ENCODE results near the gene DNAJB11.
"Not testable (repeated sequence)": the region's sequence is repeated elsewhere in the genome, so short reads cannot be mapped to it uniquely, and the experiment has no call there.

DNAJB11 gene

GRCh38 chr3:186564586-186564985 lies 5.9 kb upstream of the DNAJB11 start (continued):
- TF ChIP-seq CSRNP3 (CRISPR knock-in tag; IDR thresholded peaks at IDR 0.05), result no peak

- no peak for TF ChIP-seq TSHZ2 (CRISPR knock-in tag; IDR thresholded peaks at IDR 0.05)
- TF ChIP-seq ARNTL (CRISPR knock-in tag; IDR thresholded peaks at IDR 0.05; ENCODE audit: borderline replicate concordance, low read depth), result no peak
- no peak for TF ChIP-seq ZNF70 (CRISPR knock-in tag; IDR thresholded peaks at IDR 0.05)
- no peak for TF ChIP-seq TCF4 (CRISPR knock-in tag; IDR thresholded peaks at IDR 0.05; ENCODE audit: borderline replicate concordance)
- no peak for TF ChIP-seq TOX (CRISPR knock-in tag; IDR thresholded peaks at IDR 0.05; ENCODE audit: borderline replicate concordance)
- TF ChIP-seq CSRNP3 (CRISPR knock-in tag; IDR thresholded peaks at IDR 0.05), result no peak
- no peak for TF ChIP-seq ZFP3 (CRISPR knock-in tag; IDR thresholded peaks at IDR 0.05)
- TF ChIP-seq ESRRG (CRISPR knock-in tag; IDR thresholded peaks at IDR 0.05), result no peak
- no peak for TF ChIP-seq SNAI2 (CRISPR knock-in tag; IDR thresholded peaks at IDR 0.05)
- TF ChIP-seq ZNF8 (CRISPR knock-in tag; IDR thresholded peaks at IDR 0.05), result no peak
- TF ChIP-seq OSR1 (CRISPR knock-in tag; IDR thresholded peaks at IDR 0.05), result no peak
- TF ChIP-seq CREB5 (CRISPR knock-in tag; IDR thresholded peaks at IDR 0.05; ENCODE audit: low read depth), result no peak
- TF ChIP-seq CSDC2 (CRISPR knock-in tag; IDR thresholded peaks at IDR 0.05), result no peak
- TF ChIP-seq ZFP30 (CRISPR knock-in tag; IDR thresholded peaks at IDR 0.05), result no peak
- TF ChIP-seq POU6F1 (CRISPR knock-in tag; IDR thresholded peaks at IDR 0.05; ENCODE audit: borderline replicate concordance, low read depth), result no peak
- TF ChIP-seq ISL1 (CRISPR knock-in tag; IDR thresholded peaks at IDR 0.05), result no peak
- TF ChIP-seq PATZ1 (CRISPR knock-in tag; IDR thresholded peaks at IDR 0.05; ENCODE audit: borderline replicate concordance), result no peak
- ATAC-seq, result peak; percentile 7
Measured at GRCh38 chr3:186566772-186567071, 3.8 kb upstream of the DNAJB11 start.

- 0 out of 2 replicates have a peak, but pooled peaks have one; percentile 28 for TF ChIP-seq ZFP3 (CRISPR knock-in tag; IDR thresholded peaks at IDR 0.05)
- peak; percentile 14; the same call in 1 of the 2 replicates for TF ChIP-seq TSHZ2 (CRISPR knock-in tag; IDR thresholded peaks at IDR 0.05)
- no peak for TF ChIP-seq SNAI2 (CRISPR knock-in tag; IDR thresholded peaks at IDR 0.05)
Measured at GRCh38 chr3:186567072-186567921, 3.2 kb upstream of the DNAJB11 start, which contains the start of gene TBCCD1. TBCCD1 (minus strand) TSS chr3:186567339; CDS start chr3:186564329, 3,010 bp downstream.

GRCh38 chr3:186569361-186569760 lies 1.2 kb upstream of the DNAJB11 start:
- ATAC-seq, result not testable (repeated sequence)

More at GRCh38 chr3:186567072-186567921, 3.2 kb upstream of the DNAJB11 start, which contains the start of gene TBCCD1:
- ATAC-seq, result peak; percentile 70

Data from SK-N-SH treated with all-trans-retinoic acid at 6 μM for 48 hours (cell line).